GM12875 (cell line): ENCODE results near the gene E2F1.
A peak's percentile ranks its signal among the peaks of the same experiment; 100 is the strongest.

Experiments
- H3K4me3 ChIP-seq: one replicate; pipeline ENCODE4 v1.5.1; 2011; ENCODE audit warnings: low read depth, low read length, control low read depth
- CTCF ChIP-seq: IDR thresholded peaks from 2 replicates; pipeline ENCODE4 v1.5.1; 2011; ENCODE audit warnings: low read depth, mild to moderate bottlenecking, control low read depth, inconsistent platforms, low read length, moderate library complexity, borderline replicate concordance; ENCODE audit not compliant: insufficient read depth

E2F1 gene

DNA sequence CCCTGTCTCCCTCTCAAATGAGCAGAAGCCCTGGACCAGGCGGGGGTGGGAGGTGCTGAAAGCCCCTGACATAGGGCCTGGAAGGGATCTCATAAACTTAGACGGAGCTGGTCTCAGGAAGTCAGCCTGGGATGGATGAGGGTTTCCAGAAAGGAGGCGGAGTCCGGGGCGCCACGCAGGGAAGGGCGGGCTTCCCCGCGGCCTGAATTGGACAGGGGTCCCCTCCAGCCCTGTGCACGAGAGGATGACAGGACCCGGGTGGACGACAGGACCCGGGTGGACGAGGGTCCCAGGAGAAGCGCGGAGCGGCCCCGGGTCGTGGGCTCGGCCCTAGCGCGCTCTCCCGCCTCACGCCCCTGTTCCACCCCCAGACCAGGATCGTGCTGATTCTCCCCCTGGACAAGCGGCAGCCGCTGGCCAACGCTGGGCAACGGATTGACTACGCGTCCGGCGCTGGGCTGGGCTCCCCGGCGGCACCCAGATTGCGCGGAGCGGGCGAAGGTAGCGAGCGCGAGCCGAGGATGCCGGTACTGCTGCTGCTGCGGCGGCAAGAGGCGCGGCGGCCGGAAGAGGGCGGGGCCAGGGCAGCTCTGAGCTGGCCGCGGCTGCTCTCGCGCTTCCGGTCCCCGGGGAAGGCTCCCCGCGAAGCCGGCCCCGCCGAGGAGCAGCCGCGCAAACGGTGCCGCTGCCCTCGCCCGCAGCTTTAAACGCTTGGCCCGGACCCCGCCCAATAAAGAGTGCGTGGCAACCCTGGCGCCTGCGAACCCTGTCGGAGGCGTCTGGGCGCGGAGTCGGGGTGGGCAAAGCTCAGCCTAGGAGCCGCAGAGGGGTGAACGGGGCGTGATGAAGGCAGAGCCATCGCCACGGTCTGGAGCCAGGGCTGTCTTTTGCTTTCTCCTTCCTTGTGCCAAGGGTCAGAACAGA lies 22.8 kb downstream of the E2F1 start:
- TF ChIP-seq CTCF, result no peak

DNA sequence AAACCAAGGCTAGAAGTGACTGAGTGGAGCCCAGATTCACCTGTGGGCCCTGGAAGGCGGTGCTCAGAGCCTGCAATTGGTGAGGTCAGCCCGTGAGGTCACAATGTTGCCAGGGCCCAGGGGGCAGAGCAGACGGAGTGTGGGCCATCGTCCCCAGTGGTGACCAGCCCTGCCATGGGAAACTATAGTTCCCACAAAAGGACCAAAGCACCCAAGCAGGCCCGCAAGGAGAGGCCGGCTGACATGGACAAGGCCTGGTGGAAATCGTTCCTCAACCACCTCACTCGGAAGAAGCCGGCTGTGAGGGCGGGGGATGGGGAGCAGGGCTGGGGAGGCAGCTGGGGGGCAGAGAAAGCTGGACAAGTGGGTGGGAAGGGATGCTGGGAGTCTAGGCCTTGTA lies 24.0 kb downstream of the E2F1 start, which contains the start of gene C20orf144:
C20orf144 (plus strand) TSS at position 156 of the 400 bp plus-strand sequence; CDS start at position 175, 19 bp downstream.
- TF ChIP-seq CTCF, result no peak
- peak within 1 kb of the TSS; percentile 76 for H3K4me3 ChIP-seq

More for the DNA sequence above, 22.8 kb downstream of the E2F1 start:
- H3K4me3 ChIP-seq, result peak overlapping the region; percentile 76

- no peak overlapping the region for H3K4me3 ChIP-seq
- no peak for TF ChIP-seq CTCF
Observed at GRCh38 chr20:33660685-33661058, 25.5 kb downstream of the E2F1 start.

DNA sequence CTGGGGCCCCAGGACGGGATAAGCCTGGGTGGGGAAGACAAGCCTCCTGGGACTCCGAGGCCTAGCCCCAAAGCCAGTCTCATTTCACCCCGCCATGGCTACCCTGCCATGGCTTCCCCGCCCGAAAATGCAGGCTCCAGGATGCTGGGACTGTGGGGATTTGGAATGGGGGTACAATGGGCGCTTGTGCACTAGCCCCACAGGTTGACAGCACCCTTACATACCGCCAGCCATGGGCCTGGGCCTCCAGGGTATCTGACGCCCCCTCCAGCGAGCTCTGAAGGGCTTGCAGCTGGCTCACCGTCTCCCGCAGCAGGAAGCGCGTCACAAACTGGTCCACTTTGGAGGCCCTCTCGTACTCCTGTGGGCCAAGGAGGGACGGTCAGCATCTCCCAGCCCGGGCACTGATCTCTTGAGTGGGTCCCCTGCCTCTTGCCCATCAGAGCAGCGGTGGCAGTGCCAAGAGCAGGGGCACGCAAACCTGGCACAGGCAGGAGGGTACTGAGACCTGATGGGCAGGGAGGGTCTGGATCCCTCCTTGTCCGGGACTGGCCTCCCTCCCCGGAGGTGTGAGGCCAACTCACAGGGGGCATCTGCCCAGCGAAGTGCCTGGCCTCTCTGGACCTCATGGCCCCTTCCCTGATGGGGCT lies 26.0 kb downstream of the E2F1 start:
- no peak overlapping the region for H3K4me3 ChIP-seq
- no peak for TF ChIP-seq CTCF

DNA sequence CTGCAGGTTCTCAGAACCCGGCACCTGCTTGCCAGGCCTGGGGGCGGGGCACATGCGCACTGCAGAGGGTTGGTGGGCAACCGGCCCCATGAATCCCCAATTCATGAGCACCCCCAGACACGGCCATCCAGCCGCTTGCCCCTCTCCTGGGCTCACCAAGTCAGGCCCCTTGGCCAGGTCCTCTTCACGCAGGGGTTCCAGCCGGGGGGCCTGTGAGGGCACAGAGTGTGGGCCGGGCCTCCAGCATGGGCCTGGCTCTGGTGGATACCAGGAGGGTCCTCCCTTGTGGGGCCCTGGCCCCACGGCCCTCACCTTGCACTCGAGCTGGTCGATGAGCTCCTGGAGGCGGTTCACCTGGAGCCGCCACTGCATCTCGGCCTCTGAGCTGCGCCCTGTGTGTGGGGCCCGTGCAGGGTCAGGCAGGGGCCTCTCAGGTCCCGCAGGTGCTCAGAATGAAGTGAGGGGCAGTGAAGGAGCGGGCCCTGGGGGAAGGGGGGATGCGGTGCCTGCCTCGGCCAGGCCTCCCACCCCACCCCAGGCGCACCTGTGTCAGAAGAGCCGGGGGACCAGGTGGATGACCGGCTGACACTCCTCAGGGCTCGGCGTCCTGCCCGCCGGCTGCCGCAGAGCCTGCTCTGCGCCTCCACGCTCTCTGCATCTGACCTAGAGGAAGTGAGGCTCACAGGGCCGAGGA lies 26.7 kb downstream of the E2F1 start:
- no peak overlapping the region for H3K4me3 ChIP-seq
- no peak for TF ChIP-seq CTCF

- TF ChIP-seq CTCF, result no peak
- H3K4me3 ChIP-seq, result no peak overlapping the region
Observed at GRCh38 chr20:33658929-33659328, 27.3 kb downstream of the E2F1 start.

DNA sequence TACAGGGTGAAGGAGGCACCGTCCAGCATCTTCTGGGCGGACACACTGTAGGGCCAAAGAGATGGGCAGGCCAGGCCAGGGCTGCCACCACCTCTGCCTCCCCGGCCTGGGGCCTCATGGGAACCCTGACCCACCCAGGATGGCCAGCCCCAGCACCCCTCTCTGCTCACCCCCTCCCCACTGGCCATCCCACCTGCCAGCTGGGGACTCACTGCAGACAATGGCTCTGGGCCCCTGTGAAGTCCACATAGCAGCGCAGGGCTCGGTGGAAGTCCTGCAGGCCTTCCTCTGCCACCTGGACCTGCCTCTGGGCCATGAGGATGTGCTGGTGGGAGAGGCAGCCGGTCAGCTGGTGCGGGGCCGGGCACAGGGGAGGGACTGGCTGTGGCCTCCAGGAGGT lies 27.7 kb downstream of the E2F1 start:
- TF ChIP-seq CTCF, result no peak

More for the DNA sequence above, 27.7 kb downstream of the E2F1 start:
- no peak overlapping the region for H3K4me3 ChIP-seq
